ENCODE data around the gene DIPK2B.

DIPK2B gene

GRCh38 chrX:45154462-45154861 is 46.2 kb downstream of the DIPK2B start:
- DNase-seq, result no peak

GRCh38 chrX:45154033-45154360 is 46.7 kb downstream of the DIPK2B start:
- no peak for DNase-seq
